Osteoblast (primary cell): ENCODE data around the gene SH3RF1. TPM values are rescaled to one million over a fixed set of nuclear protein-coding genes. Genes with fewer than 3 reads are reported as not detected.

Experiments used
- DNase-seq: peaks from one replicate; pipeline ENCODE4 v3.0.0; 2011; ENCODE audit warnings: low spot score, mixed read lengths; ENCODE audit not compliant: insufficient read length; ENCODE audit errors: missing footprints
- H2AFZ ChIP-seq: 2 replicates; pipeline ENCODE4 v1.6.0; 2011; ENCODE audit warnings: mild to moderate bottlenecking, low read length
- H3K27ac ChIP-seq: 2 replicates; pipeline ENCODE4 v1.5.1; 2011; ENCODE audit warnings: mild to moderate bottlenecking, low read depth, low read length, moderate library complexity
- H3K27me3 ChIP-seq: 2 replicates; pipeline ENCODE4 v1.6.0; 2012; ENCODE audit warnings: mild to moderate bottlenecking, control low read depth, inconsistent platforms, low read length, moderate library complexity; ENCODE audit not compliant: insufficient read depth
- H3K36me3 ChIP-seq: 2 replicates; pipeline ENCODE4 v1.5.1; 2011; ENCODE audit warnings: mild to moderate bottlenecking, low read length, control low read depth, moderate library complexity; ENCODE audit not compliant: insufficient read depth
- H3K4me1 ChIP-seq: 2 replicates; pipeline ENCODE4 v1.5.1; 2011; ENCODE audit warnings: mild to moderate bottlenecking, low read length, control low read depth, moderate library complexity; ENCODE audit not compliant: insufficient read depth
- H3K4me2 ChIP-seq: 2 replicates; pipeline ENCODE4 v1.6.0; 2011; ENCODE audit warnings: mild to moderate bottlenecking, low read length; ENCODE audit not compliant: insufficient read depth
- H3K4me3 ChIP-seq: fragments of 200-600 bp; sonication (generic); 3 replicates; pipeline ENCODE4 v1.5.1; 2012; ENCODE audit warnings: mild to moderate bottlenecking, low read length, inconsistent platforms; ENCODE audit not compliant: insufficient read depth
- H3K79me2 ChIP-seq: 2 replicates; pipeline ENCODE4 v1.6.0; 2012; ENCODE audit warnings: mild to moderate bottlenecking, low read length, control low read depth, inconsistent platforms; ENCODE audit not compliant: insufficient read depth
- H3K9me3 ChIP-seq: 2 replicates; pipeline ENCODE4 v1.5.1; 2011; ENCODE audit warnings: low read depth, low read length, control low read depth
- H4K20me1 ChIP-seq: 2 replicates; pipeline ENCODE4 v1.6.0; 2012; ENCODE audit warnings: mild to moderate bottlenecking, low read length, control low read depth; ENCODE audit not compliant: insufficient read depth
- CTCF ChIP-seq: IDR thresholded peaks from 2 replicates; pipeline ENCODE4 v1.5.1; 2011; ENCODE audit warnings: mild to moderate bottlenecking, low read depth, low read length, moderate library complexity; ENCODE audit errors: extremely low read depth
- total RNA-seq: library from RNA; depleted of rRNA; stranded (reverse); fragments of >200 nt; gene quantifications from 2 replicates; pipeline ENCODE4 v1.2.3, GENCODE V29; 2012

SH3RF1 gene
- total RNA-seq, 1 donor = 37.6 TPM

GRCh38 chr4:169089004-169089403 is 181.8 kb downstream of the SH3RF1 start:
- Histone ChIP-seq H3K79me2 (peaks cover 7% of the 10 kb centered on the region), H3K9me3 (no peaks in the 10 kb centered on the region), H3K4me1 (no peaks in the 10 kb centered on the region), H2AFZ (no peak overlapping the region), H3K36me3 (peaks cover 55% of the 10 kb centered on the region), H3K4me2 (no peak overlapping the region), H3K27ac (no peak overlapping the region), H3K27me3 (no peaks in the 10 kb centered on the region), H3K4me3 (no peak overlapping the region), H4K20me1 (no peaks in the 10 kb centered on the region)
- no peak for TF ChIP-seq CTCF
- DNase-seq = no peak

GRCh38 chr4:169084954-169085353 is 185.8 kb downstream of the SH3RF1 start:
- H4K20me1 ChIP-seq = no peaks in the 10 kb centered on the region
- no peak for DNase-seq
- no peak overlapping the region for H3K27ac ChIP-seq
- no peak overlapping the region for H2AFZ ChIP-seq
- H3K79me2 ChIP-seq = no peaks in the 10 kb centered on the region
- no peaks in the 10 kb centered on the region for H3K27me3 ChIP-seq
- H3K9me3 ChIP-seq = no peaks in the 10 kb centered on the region
- H3K4me1 ChIP-seq = peaks cover 19% of the 10 kb centered on the region
- no peak overlapping the region for H3K4me3 ChIP-seq
- no peak for TF ChIP-seq CTCF
- no peak overlapping the region for H3K4me2 ChIP-seq
- peaks cover 27% of the 10 kb centered on the region for H3K36me3 ChIP-seq

- DNase-seq = no peak
- Histone ChIP-seq H3K36me3 (peaks cover 8% of the 10 kb centered on the region), H2AFZ (no peak overlapping the region), H3K9me3 (no peaks in the 10 kb centered on the region), H3K27ac (peak overlapping the region; percentile 47), H4K20me1 (no peaks in the 10 kb centered on the region), H3K4me2 (peak overlapping the region; percentile 40), H3K4me3 (no peak overlapping the region), H3K27me3 (no peaks in the 10 kb centered on the region), H3K79me2 (no peaks in the 10 kb centered on the region), H3K4me1 (peaks cover 24% of the 10 kb centered on the region)
- no peak for TF ChIP-seq CTCF
Measured at GRCh38 chr4:169080981-169081380, 189.8 kb downstream of the SH3RF1 start.

GRCh38 chr4:169079942-169080827 is 190.6 kb downstream of the SH3RF1 start:
- DNase-seq = peak; percentile 61
- no peaks in the 10 kb centered on the region for H3K9me3 ChIP-seq
- peak overlapping the region; percentile 47 for H3K27ac ChIP-seq
- no peaks in the 10 kb centered on the region for H3K79me2 ChIP-seq
- no peaks in the 10 kb centered on the region for H4K20me1 ChIP-seq
- no peak for TF ChIP-seq CTCF
- no peaks in the 10 kb centered on the region for H3K27me3 ChIP-seq
- peaks cover 4% of the 10 kb centered on the region for H3K36me3 ChIP-seq
- H3K4me3 ChIP-seq = no peak overlapping the region
- H2AFZ ChIP-seq = no peak overlapping the region
- H3K4me2 ChIP-seq = peak overlapping the region; percentile 40
- peaks cover 24% of the 10 kb centered on the region for H3K4me1 ChIP-seq
